Breast epithelium (tissue), 4 donors: ENCODE measurements around the gene NRCAM. TPM values are rescaled to one million over a fixed set of nuclear protein-coding genes. Genes with fewer than 3 reads are reported as not detected.
A peak's percentile ranks its signal among the peaks of the same experiment; 100 is the strongest.

Experiments used
- DNase-seq, 2 donors: peaks; one replicate each; pipeline ENCODE4 v3.0.0-alpha.2; 2019; ENCODE audit warnings: low spot score in 2 of 2
- H3K27ac ChIP-seq, 2 donors: fragments of 200-600 bp; sonication (generic) in 1 of 2; one replicate each; pipeline ENCODE4 v1.5.1; 2016 to 2019; ENCODE audit warnings: mild to moderate bottlenecking in 1 of 2
- H3K27me3 ChIP-seq, 2 donors: fragments of 200-600 bp; sonication (generic) in 1 of 2; one replicate each; pipeline versions ENCODE4 v1.5.1 to v1.6.0; 2017 to 2019; ENCODE audit warnings: control low read depth in 1 of 2, mild to moderate bottlenecking in 1 of 2
- H3K36me3 ChIP-seq: fragments of 200-600 bp; one replicate; pipeline ENCODE4 v1.5.1; 2019
- H3K4me1 ChIP-seq, 2 donors: fragments of 200-600 bp; sonication (generic); one replicate each; pipeline ENCODE4 v1.5.1; 2016 to 2019; ENCODE audit warnings: control low read depth in 1 of 2
- H3K4me3 ChIP-seq, 3 donors: fragments of 200-600 bp; sonication (generic); 1 replicate in 2 of 3; 2 replicates in 1 of 3; pipeline ENCODE4 v1.5.1; 2016 to 2019; ENCODE audit warnings: mild to moderate bottlenecking in 3 of 3, moderate library complexity in 2 of 3
- H3K9me3 ChIP-seq, 2 donors: fragments of 200-600 bp; sonication (generic) in 1 of 2; one replicate each; pipeline ENCODE4 v1.5.1; 2016 to 2019; ENCODE audit warnings: control low read depth in 1 of 2
- POLR2A ChIP-seq: fragments of 450-650 bp; IDR thresholded peaks from one replicate; pipeline ENCODE4 v1.6.1; 2016; ENCODE audit warnings: antibody characterized with exemption, mild to moderate bottlenecking, moderate library complexity
- POLR2AphosphoS5 ChIP-seq, 3 donors: sonication (generic); formaldehyde crosslinking; IDR thresholded peaks; one replicate each; pipeline ENCODE4 v1.6.1; 2017; ENCODE audit warnings: antibody characterized with exemption in 3 of 3
- intact Hi-C: fragments of 100-400 bp; cut with DNase I; formaldehyde crosslinking; loops from one replicate; pipeline ENCODE4 v1.15.1; 2023; ENCODE audit warnings: low total_unique reads
- total RNA-seq, 3 donors: library from RNA; depleted of rRNA; stranded (reverse); fragments of >200 nt; gene quantifications; one replicate each; pipeline ENCODE4 v1.1.0, GENCODE V29; 2016
- TF ChIP-seq, protein P1 (sequence below), 3 donors: fragments of 450-650 bp; IDR thresholded peaks; one replicate each; pipeline ENCODE4 v1.5.1; 2016 to 2017; ENCODE audit warnings: antibody characterized with exemption in 3 of 3, mild to moderate bottlenecking in 3 of 3, moderate library complexity in 3 of 3

NRCAM gene
- total RNA-seq, 3 donors from 2014 or later, result 3.3 to 62.4 (median 4.2) TPM

DNA sequence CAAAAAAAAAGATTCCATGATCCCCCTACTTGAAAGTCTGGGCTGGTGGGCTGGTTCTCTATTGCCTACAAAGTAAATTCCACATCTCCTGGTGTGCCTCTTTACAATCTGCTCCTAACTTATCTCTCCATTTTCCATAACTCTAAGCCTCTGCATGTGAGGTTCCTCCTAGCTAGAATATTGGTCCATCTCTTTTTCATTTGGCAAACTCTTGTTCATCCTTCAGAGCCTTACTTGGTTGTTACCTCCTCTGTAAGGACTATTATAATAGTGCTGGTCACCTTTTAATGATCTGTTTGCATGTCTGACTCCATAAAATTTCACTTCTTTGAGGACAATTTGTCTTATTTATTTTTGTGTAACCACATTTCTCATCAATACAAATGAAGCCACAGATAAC lies 1.6 kb upstream of the NRCAM start:
- intact Hi-C loops, result no loop called here
- H3K27me3 ChIP-seq, result peaks cover 0 to 24% of the 10 kb centered on the region in 2 donors

DNA sequence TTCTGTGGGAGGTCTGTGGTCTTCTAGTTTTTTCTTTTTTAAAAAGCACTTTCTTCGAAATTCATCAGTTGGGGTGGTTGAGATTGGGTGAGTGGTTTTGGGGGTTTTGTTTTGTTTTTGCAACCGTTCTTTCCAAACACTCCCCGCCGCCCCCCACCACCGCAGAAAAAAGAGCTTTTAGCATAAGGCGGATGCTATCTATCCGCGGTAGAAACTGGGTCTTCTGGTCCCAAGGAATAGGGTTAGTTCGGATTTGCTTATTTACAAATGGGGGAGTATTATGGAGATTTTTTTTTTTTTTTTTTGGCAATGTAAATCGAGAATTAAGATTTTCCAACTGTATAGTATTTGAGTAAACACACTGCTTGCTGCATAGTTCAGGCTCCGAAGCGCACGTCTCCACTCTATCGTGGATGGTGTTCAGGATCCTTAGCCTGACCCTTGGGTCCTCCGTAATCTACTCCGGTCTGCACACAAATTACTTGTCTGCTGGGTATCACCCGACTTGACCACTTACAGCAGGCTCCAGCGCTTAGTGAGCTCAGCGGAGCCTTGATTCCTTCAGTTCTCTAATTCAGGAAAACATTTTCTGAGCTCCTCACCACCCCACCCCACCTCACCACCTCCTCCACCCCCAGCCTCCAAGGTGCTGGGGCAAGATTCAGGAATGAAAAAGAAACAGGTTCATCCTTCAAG lies 757 bp upstream of the NRCAM start:
- intact Hi-C loops, result no loop called here
- peaks cover 0 to 24% of the 10 kb centered on the region in 2 donors for H3K27me3 ChIP-seq
- peak overlapping the region in 2 of 3 donors; percentile 59 to 66 for H3K4me3 ChIP-seq
- H3K4me1 ChIP-seq, result no peaks in the 10 kb centered on the region
- H3K36me3 ChIP-seq, result no peaks in the 10 kb centered on the region
- H3K27ac ChIP-seq, result no peak overlapping the region
- TF ChIP-seq, protein P1, sequence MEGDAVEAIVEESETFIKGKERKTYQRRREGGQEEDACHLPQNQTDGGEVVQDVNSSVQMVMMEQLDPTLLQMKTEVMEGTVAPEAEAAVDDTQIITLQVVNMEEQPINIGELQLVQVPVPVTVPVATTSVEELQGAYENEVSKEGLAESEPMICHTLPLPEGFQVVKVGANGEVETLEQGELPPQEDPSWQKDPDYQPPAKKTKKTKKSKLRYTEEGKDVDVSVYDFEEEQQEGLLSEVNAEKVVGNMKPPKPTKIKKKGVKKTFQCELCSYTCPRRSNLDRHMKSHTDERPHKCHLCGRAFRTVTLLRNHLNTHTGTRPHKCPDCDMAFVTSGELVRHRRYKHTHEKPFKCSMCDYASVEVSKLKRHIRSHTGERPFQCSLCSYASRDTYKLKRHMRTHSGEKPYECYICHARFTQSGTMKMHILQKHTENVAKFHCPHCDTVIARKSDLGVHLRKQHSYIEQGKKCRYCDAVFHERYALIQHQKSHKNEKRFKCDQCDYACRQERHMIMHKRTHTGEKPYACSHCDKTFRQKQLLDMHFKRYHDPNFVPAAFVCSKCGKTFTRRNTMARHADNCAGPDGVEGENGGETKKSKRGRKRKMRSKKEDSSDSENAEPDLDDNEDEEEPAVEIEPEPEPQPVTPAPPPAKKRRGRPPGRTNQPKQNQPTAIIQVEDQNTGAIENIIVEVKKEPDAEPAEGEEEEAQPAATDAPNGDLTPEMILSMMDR (IDR thresholded peaks at IDR 0.05), result no peak
- TF ChIP-seq POLR2A (no peak), POLR2AphosphoS5 (IDR thresholded peaks at IDR 0.05) (no peak)
- DNase-seq, result no peak
- H3K9me3 ChIP-seq, result no peaks in the 10 kb centered on the region

More for the DNA sequence above, 1.6 kb upstream of the NRCAM start:
- TF ChIP-seq, protein P1 (IDR thresholded peaks at IDR 0.05), result no peak
- no peak for TF ChIP-seq POLR2A
- TF ChIP-seq POLR2AphosphoS5 (IDR thresholded peaks at IDR 0.05), result no peak
- no peaks in the 10 kb centered on the region for H3K36me3 ChIP-seq
- no peak for DNase-seq
- H3K9me3 ChIP-seq, result no peaks in the 10 kb centered on the region
- H3K27ac ChIP-seq, result no peak overlapping the region
- no peaks in the 10 kb centered on the region for H3K4me1 ChIP-seq
- H3K4me3 ChIP-seq, result no peak overlapping the region

GRCh38 chr7:108455551-108455997 lies 662 bp downstream of the NRCAM start:
- Histone ChIP-seq H3K27ac (no peak overlapping the region), H3K9me3 (no peaks in the 10 kb centered on the region), H3K27me3 (peaks cover 0 to 24% of the 10 kb centered on the region in 2 donors), H3K4me3 (peak overlapping the region; percentile 43 to 66 (median 59)), H3K4me1 (no peaks in the 10 kb centered on the region), H3K36me3 (no peaks in the 10 kb centered on the region)
- no peak for DNase-seq
- intact Hi-C loops, result no loop called here
- TF ChIP-seq POLR2AphosphoS5 (IDR thresholded peaks at IDR 0.05) (no peak), POLR2A (no peak)

DNA sequence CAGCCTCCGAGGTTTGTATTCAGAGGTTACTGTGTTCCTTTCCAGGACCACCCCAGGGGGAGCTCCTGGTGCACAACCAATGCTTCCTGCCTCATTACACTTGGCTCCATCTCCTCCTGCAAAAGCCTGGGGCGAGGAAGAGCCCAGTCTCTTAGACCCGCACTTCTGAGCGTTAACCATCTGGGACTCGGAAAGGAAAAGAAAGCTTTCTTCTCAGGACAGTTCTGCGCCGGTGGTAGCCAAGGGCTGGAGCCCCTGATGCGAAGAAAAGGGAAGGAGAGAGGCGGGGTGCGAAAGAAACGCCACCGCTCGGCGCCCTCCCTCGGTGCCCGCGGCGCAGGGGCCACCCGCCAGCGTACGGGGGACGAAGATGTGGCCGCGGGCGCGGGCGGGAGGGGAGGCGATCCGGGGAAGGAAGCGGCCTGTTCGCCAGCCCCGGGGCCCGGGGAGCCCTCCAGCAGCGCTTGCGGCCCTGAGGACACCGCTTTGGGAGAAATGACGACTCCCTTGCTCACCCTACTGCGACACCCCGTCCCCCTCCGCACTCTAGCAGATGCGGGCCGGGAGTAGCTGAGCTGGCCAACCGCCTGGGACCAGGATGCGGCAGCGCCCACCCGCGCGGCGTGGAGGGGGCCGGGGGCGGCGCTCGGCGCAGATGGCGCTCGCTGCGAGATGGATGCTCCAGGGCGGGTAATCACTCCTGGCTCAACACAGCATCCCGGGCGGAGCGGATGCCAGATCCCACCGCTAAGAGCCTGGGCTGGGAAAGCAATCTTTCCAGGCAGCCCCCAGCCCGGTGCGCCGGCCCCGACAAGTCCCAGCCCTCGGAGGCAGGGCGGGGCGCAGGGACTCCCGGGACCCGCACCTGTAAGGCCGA lies 1.3 kb downstream of the NRCAM start:
- no peak overlapping the region for H3K27ac ChIP-seq
- peaks cover 0 to 24% of the 10 kb centered on the region in 2 donors for H3K27me3 ChIP-seq
- no peaks in the 10 kb centered on the region for H3K36me3 ChIP-seq
- TF ChIP-seq POLR2AphosphoS5 (IDR thresholded peaks at IDR 0.05), result no peak
- TF ChIP-seq, protein P1 (IDR thresholded peaks at IDR 0.05), result no peak
- DNase-seq, result no peak
- intact Hi-C loops, result no loop called here
- H3K4me3 ChIP-seq, result peak overlapping the region; percentile 43 to 66 (median 59)
- no peaks in the 10 kb centered on the region for H3K4me1 ChIP-seq
- H3K9me3 ChIP-seq, result no peaks in the 10 kb centered on the region

DNA sequence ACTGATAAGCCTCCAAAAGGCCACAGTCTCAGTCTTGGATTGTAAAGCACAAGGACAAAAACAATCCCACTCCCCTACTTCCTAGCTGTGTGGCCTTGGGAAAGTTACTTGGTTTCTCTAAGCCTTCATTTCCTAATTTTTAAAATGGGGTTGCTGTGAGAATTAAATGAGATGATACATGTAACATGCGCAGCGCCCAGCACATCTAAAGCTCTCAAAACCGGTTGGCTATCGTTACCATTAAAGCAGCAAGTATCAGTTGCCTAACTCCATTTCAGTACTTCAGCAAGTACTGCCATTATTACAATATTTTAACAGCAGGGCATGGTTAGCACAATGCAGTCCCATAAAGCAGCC lies 1.9 kb downstream of the NRCAM start:
- Histone ChIP-seq H3K4me1 (no peaks in the 10 kb centered on the region), H3K27ac (no peak overlapping the region), H3K27me3 (peaks cover 0 to 24% of the 10 kb centered on the region in 2 donors), H3K9me3 (no peaks in the 10 kb centered on the region), H3K4me3 (peak overlapping the region; percentile 43 to 66 (median 59)), H3K36me3 (no peaks in the 10 kb centered on the region)
- no peak for DNase-seq
- TF ChIP-seq, protein P1 (IDR thresholded peaks at IDR 0.05), result no peak
- TF ChIP-seq POLR2A (no peak), POLR2AphosphoS5 (IDR thresholded peaks at IDR 0.05) (no peak)
- intact Hi-C loops, result no loop called here
